PFSK-1 (cell line): Measurements from ENCODE around the gene BCL2L13.

ENCODE experiments used
- POLR2AphosphoS5 ChIP-seq: IDR thresholded peaks from 2 replicates; pipeline ENCODE4 v1.6.1; 2012; ENCODE audit warnings: low read depth, mild to moderate bottlenecking, control low read depth, low read length, moderate library complexity
- TAF1 ChIP-seq: IDR thresholded peaks from 2 replicates; pipeline ENCODE4 v1.6.1; 2012; ENCODE audit warnings: low read length, control low read depth, borderline replicate concordance; ENCODE audit not compliant: insufficient read depth

- TF ChIP-seq POLR2AphosphoS5, result no peak
- TF ChIP-seq TAF1, result no peak
Observed at GRCh38 chr22:17775781-17776465, 137.4 kb downstream of the BCL2L13 start.
